OCI-LY1 (cell line): Measurements from ENCODE around the gene TMEM208.

Experiments used
- H2AFZ ChIP-seq: fragments of 200-600 bp; sonication (generic), shearing (Covaris generic); 2 replicates; pipeline ENCODE4 v1.6.0; 2014; ENCODE audit warnings: antibody characterized with exemption, mild to moderate bottlenecking, low read length
- H3F3A ChIP-seq: fragments of 200-600 bp; sonication (generic), shearing (Covaris generic); 2 replicates; pipeline ENCODE4 v1.6.0; 2014; ENCODE audit warnings: mild to moderate bottlenecking, antibody characterized with exemption, low read length, moderate library complexity; ENCODE audit not compliant: insufficient read depth
- H3K27ac ChIP-seq: fragments of 200-600 bp; sonication (generic); 2 replicates; pipeline ENCODE4 v1.5.1; 2014; ENCODE audit warnings: low read length, mixed run types, mild to moderate bottlenecking, low read depth; ENCODE audit not compliant: poor library complexity, severe bottlenecking
- H3K27me3 ChIP-seq: fragments of 200-600 bp; sonication (generic); 2 replicates; pipeline ENCODE4 v1.6.0; 2014; ENCODE audit warnings: antibody characterized with exemption, mild to moderate bottlenecking, low read length, moderate library complexity; ENCODE audit not compliant: insufficient read depth
- H3K36me3 ChIP-seq: fragments of 200-600 bp; sonication (generic); 2 replicates; pipeline ENCODE4 v1.6.1; 2014; ENCODE audit warnings: mild to moderate bottlenecking, antibody characterized with exemption, low read length, moderate library complexity, mixed read lengths; ENCODE audit not compliant: insufficient read depth
- H3K4me1 ChIP-seq: fragments of 200-600 bp; sonication (generic); 2 replicates; pipeline ENCODE4 v1.5.1; 2014; ENCODE audit warnings: mild to moderate bottlenecking, low read length, moderate library complexity; ENCODE audit not compliant: insufficient read depth, severe bottlenecking
- H3K4me2 ChIP-seq: fragments of 200-600 bp; sonication (generic), shearing (Covaris generic); 2 replicates; pipeline ENCODE4 v1.6.1; 2014; ENCODE audit warnings: low read length
- H3K4me3 ChIP-seq: fragments of 200-600 bp; sonication (generic); 2 replicates; pipeline ENCODE4 v1.5.1; 2014; ENCODE audit warnings: low read length, low read depth, mild to moderate bottlenecking, mixed read lengths; ENCODE audit not compliant: poor library complexity, severe bottlenecking
- H3K79me2 ChIP-seq: fragments of 200-600 bp; shearing (Covaris generic); 2 replicates; pipeline ENCODE4 v1.6.1; 2016; ENCODE audit warnings: mixed run types, low read length, mixed read lengths; ENCODE audit not compliant: insufficient read depth
- H3K9ac ChIP-seq: fragments of 200-600 bp; sonication (generic), shearing (Covaris generic); 2 replicates; pipeline ENCODE4 v1.6.1; 2014; ENCODE audit warnings: mild to moderate bottlenecking, low read length, mixed read lengths
- H3K9me2 ChIP-seq: fragments of 200-600 bp; sonication (generic), shearing (Covaris generic); 2 replicates; pipeline ENCODE4 v1.6.1; 2014; ENCODE audit warnings: low read depth, mild to moderate bottlenecking, low read length, mixed read lengths
- H3K9me3 ChIP-seq: fragments of 200-600 bp; shearing (Covaris generic); 2 replicates; pipeline ENCODE4 v1.6.1; 2014; ENCODE audit warnings: low read length, mixed read lengths
- H4K20me1 ChIP-seq: fragments of 200-600 bp; sonication (generic), shearing (Covaris generic); 2 replicates; pipeline ENCODE4 v1.6.0; 2016; ENCODE audit warnings: mild to moderate bottlenecking, low read length; ENCODE audit not compliant: insufficient read depth
- EZH2 ChIP-seq: fragments of 200-600 bp; sonication (generic), shearing (Covaris generic); IDR thresholded peaks from 2 replicates; pipeline ENCODE4 v1.8.0; 2017; ENCODE audit warnings: borderline replicate concordance, mixed run types, mild to moderate bottlenecking, antibody characterized with exemption, low read length, moderate library complexity, mixed read lengths
- TF ChIP-seq, protein P1 (sequence below): fragments of 200-600 bp; sonication (generic), shearing (Covaris generic); IDR thresholded peaks from 2 replicates; pipeline ENCODE4 v1.5.1; 2017; ENCODE audit warnings: mild to moderate bottlenecking, antibody characterized with exemption, low read length, moderate library complexity, mixed read lengths

The TMEM208 gene

DNA sequence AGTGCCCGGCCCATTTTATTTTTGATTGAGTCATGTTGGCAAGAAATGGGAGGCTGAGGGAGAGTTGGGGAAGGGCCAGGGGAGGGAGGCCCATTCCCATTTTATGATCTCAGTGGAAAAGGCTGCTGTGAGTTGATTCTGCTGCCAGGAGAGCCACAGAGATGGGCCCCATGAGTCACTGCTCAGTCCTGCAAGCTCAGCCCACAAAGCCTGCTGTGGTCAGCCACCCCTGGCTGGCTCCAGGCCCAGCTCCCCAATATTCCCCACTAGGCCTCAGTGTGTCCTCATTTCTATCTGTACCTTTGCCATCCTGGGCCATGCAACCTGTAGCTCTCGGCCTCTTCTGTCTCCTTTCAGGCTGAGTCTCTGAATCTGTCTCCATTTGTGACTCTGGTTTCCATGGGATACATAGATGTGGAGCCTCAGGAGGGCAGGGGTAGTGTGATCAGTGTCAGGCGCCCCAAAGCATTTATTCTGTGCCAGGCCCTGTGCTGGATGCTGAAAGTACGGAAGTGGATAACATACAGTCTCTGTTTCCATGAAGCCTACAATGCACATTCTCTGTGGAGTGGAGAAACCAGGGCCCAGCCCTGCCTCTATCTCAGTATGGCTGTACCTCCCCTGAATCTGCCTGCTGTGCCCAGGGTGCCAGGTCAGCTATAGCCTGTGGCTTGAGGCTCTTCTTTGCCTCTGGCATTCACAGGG lies 50.5 kb downstream of the TMEM208 start:
- no peaks in the 10 kb centered on the region for H3K27me3 ChIP-seq
- peaks cover 9% of the 10 kb centered on the region for H3K4me1 ChIP-seq
- no peak overlapping the region for H2AFZ ChIP-seq
- no peak for TF ChIP-seq EZH2
- TF ChIP-seq, protein P1, sequence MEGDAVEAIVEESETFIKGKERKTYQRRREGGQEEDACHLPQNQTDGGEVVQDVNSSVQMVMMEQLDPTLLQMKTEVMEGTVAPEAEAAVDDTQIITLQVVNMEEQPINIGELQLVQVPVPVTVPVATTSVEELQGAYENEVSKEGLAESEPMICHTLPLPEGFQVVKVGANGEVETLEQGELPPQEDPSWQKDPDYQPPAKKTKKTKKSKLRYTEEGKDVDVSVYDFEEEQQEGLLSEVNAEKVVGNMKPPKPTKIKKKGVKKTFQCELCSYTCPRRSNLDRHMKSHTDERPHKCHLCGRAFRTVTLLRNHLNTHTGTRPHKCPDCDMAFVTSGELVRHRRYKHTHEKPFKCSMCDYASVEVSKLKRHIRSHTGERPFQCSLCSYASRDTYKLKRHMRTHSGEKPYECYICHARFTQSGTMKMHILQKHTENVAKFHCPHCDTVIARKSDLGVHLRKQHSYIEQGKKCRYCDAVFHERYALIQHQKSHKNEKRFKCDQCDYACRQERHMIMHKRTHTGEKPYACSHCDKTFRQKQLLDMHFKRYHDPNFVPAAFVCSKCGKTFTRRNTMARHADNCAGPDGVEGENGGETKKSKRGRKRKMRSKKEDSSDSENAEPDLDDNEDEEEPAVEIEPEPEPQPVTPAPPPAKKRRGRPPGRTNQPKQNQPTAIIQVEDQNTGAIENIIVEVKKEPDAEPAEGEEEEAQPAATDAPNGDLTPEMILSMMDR, result no peak
- peaks cover 9% of the 10 kb centered on the region for H3K36me3 ChIP-seq
- no peaks in the 10 kb centered on the region for H3K9me3 ChIP-seq
- no peaks in the 10 kb centered on the region for H3K79me2 ChIP-seq
- peak overlapping the region; percentile 78 for H3K4me3 ChIP-seq
- H3K9me2 ChIP-seq, result no peaks in the 10 kb centered on the region
- peak overlapping the region; percentile 72; the same call in 1 of the 2 replicates for H3K4me2 ChIP-seq
- no peak overlapping the region for H3K27ac ChIP-seq
- no peaks in the 10 kb centered on the region for H4K20me1 ChIP-seq
- no peak overlapping the region; the same call in 1 of the 2 replicates for H3K9ac ChIP-seq
- H3F3A ChIP-seq, result no peaks in the 10 kb centered on the region

GRCh38 chr16:67277999-67278772 lies 51.3 kb downstream of the TMEM208 start:
- H4K20me1 ChIP-seq, result no peaks in the 10 kb centered on the region
- H3K4me3 ChIP-seq, result peak overlapping the region; percentile 78
- no peak for TF ChIP-seq EZH2
- TF ChIP-seq, protein P1, result no peak
- H3K4me1 ChIP-seq, result peaks cover 9% of the 10 kb centered on the region
- H3K27ac ChIP-seq, result no peak overlapping the region
- no peaks in the 10 kb centered on the region for H3K27me3 ChIP-seq
- no peak overlapping the region for H2AFZ ChIP-seq
- H3K9me3 ChIP-seq, result no peaks in the 10 kb centered on the region
- H3K9me2 ChIP-seq, result no peaks in the 10 kb centered on the region
- H3K79me2 ChIP-seq, result no peaks in the 10 kb centered on the region
- H3F3A ChIP-seq, result no peaks in the 10 kb centered on the region
- peaks cover 9% of the 10 kb centered on the region for H3K36me3 ChIP-seq
- peak overlapping the region; percentile 72 for H3K4me2 ChIP-seq
- H3K9ac ChIP-seq, result peak overlapping the region; percentile 74
